K562 (cell line): Measurements from ENCODE around the gene METTL15. TPM values are rescaled to one million over a fixed set of nuclear protein-coding genes. Genes with fewer than 3 reads are reported as not detected.

Experiments used
- ATAC-seq: fragments of 200-7000 bp; cut with Tn5 transposase; 3 replicates; pipeline ENCODE4 v1.9.1; 2020; ENCODE audit warnings: moderate library complexity
- BruUV-seq: library from RNA; stranded (reverse); fragments of 400-500 nt; replicated peaks from 2 replicates; lab custom pipeline; 2021; lab: Mats Ljungman, UMichigan
- CTCF ChIA-PET: fragments of 300-600 bp; formaldehyde crosslinking; extraction: SDS; loops from one replicate; lab custom pipeline; 2021; ENCODE audit warnings: low intra/inter-chr PET ratio; lab: Yijun Ruan, JAX
- POLR2A ChIA-PET: fragments of 300-600, 350-650 bp; sonication (Branson Sonifier 250); formaldehyde crosslinking; extraction: SDS; loops from one replicate; lab custom pipeline; 2021; ENCODE audit warnings: antibody characterized with exemption, inconsistent platforms; lab: Yijun Ruan, JAX
- DNase-seq, 4 experiments: peaks; one replicate each; pipeline versions ENCODE4 v3.0.0 to v3.0.0-alpha.2; 2011 to 2018; ENCODE audit warnings: low spot score in 3 of 4, mixed read lengths in 3 of 4; ENCODE audit errors: extremely low read depth in 1 of 4
- FAIRE-seq: peaks from 2 replicates; lab custom pipeline; 2011; peaks lifted over from hg19 to GRCh38; lab: Jason Lieb, UNC
- H2AFZ ChIP-seq: 2 replicates; pipeline ENCODE4 v1.6.0; 2011; ENCODE audit warnings: low read depth, low read length, control low read depth, inconsistent platforms
- H3K27ac ChIP-seq: fragments of 200-600 bp; 3 replicates; pipeline ENCODE4 v1.8.0; 2011; ENCODE audit warnings: low read depth, mild to moderate bottlenecking, control low read depth, inconsistent platforms, low read length, moderate library complexity, mixed read lengths; ENCODE audit errors: extremely low read depth
- H3K27me3 ChIP-seq, 2 experiments: fragments of 300-600 bp in 1 of 2; 2 replicates in 1 of 2; 3 replicates in 1 of 2; pipeline versions ENCODE4 v1.6.0 to v1.8.0; 2011; ENCODE audit warnings: inconsistent platforms in 2 of 2, low read length in 2 of 2, mild to moderate bottlenecking in 1 of 2, mixed read lengths in 1 of 2, moderate library complexity in 1 of 2; ENCODE audit not compliant: control insufficient read depth in 2 of 2, insufficient read depth in 2 of 2
- H3K36me3 ChIP-seq: fragments of 300-600 bp; 3 replicates; pipeline ENCODE4 v1.8.0; 2011; ENCODE audit warnings: mild to moderate bottlenecking, low read length, inconsistent platforms; ENCODE audit not compliant: control insufficient read depth, insufficient read depth
- H3K4me1 ChIP-seq, 2 experiments: fragments of 200-600 bp in 1 of 2; replicated peaks in 1 of 2; 2 replicates in 1 of 2; 3 replicates in 1 of 2; pipeline versions ENCODE4 v1.5.1 to v1.8.0; 2011; ENCODE audit warnings: inconsistent platforms in 2 of 2, low read length in 2 of 2, mild to moderate bottlenecking in 1 of 2, mixed read lengths in 1 of 2, moderate library complexity in 1 of 2; ENCODE audit not compliant: control insufficient read depth in 2 of 2, insufficient read depth in 2 of 2
- H3K4me2 ChIP-seq: 2 replicates; pipeline ENCODE4 v1.6.1; 2011; ENCODE audit warnings: low read length, control low read depth, inconsistent platforms, mixed read lengths; ENCODE audit not compliant: insufficient read depth
- H3K4me3 ChIP-seq: fragments of 200-600 bp; sonication (generic), shearing (Covaris generic); 2 replicates; pipeline ENCODE4 v1.5.1; 2016; ENCODE audit warnings: control low read depth, inconsistent platforms
- H3K79me2 ChIP-seq: fragments of 200-600 bp; 3 replicates; pipeline ENCODE4 v1.8.0; 2011; ENCODE audit warnings: low read length, inconsistent platforms; ENCODE audit not compliant: control insufficient read depth, insufficient read depth
- H3K9ac ChIP-seq, 2 experiments: 2 replicates each; pipeline versions ENCODE4 v1.6.0 to v1.6.1; 2011; ENCODE audit warnings: low read depth in 2 of 2, low read length in 2 of 2, control low read depth in 1 of 2, inconsistent platforms in 1 of 2, mild to moderate bottlenecking in 1 of 2, mixed read lengths in 1 of 2; ENCODE audit not compliant: insufficient read depth in 1 of 2
- H3K9me1 ChIP-seq: one replicate; pipeline ENCODE4 v1.6.0; 2011; ENCODE audit warnings: inconsistent platforms, mild to moderate bottlenecking, low read length, moderate library complexity; ENCODE audit not compliant: control insufficient read depth, insufficient read depth
- H3K9me3 ChIP-seq: replicated peaks from 2 replicates; pipeline ENCODE4 v1.5.1; 2011; ENCODE audit warnings: low read depth, low read length, inconsistent platforms; ENCODE audit not compliant: control insufficient read depth, insufficient read depth
- H4K20me1 ChIP-seq: replicated peaks from 2 replicates; pipeline ENCODE4 v1.6.1; 2011; ENCODE audit warnings: low read length, inconsistent platforms, mixed read lengths; ENCODE audit not compliant: control insufficient read depth, insufficient read depth
- DDX20 ChIP-seq: fragments of 450-650 bp; IDR thresholded peaks from 2 replicates; pipeline ENCODE4 v1.6.1; 2016; ENCODE audit warnings: missing genetic modification characterization, low read depth, mild to moderate bottlenecking, missing compliant biosample characterization, moderate library complexity
- E2F4 ChIP-seq: sonication (generic); formaldehyde crosslinking; IDR thresholded peaks from 2 replicates; pipeline ENCODE4 v1.8.0; 2022; ENCODE audit warnings: mild to moderate bottlenecking, low read depth, missing genetic modification reagents
- KLF1 ChIP-seq: fragments of 450-650 bp; IDR thresholded peaks from 2 replicates; pipeline ENCODE4 v1.6.1; 2016; ENCODE audit warnings: missing genetic modification characterization, missing compliant biosample characterization
- NFE2L1 ChIP-seq: fragments of 450-650 bp; IDR thresholded peaks from 2 replicates; pipeline ENCODE4 v1.6.1; 2016; ENCODE audit warnings: missing genetic modification characterization, low read depth, mild to moderate bottlenecking, missing compliant biosample characterization, moderate library complexity, borderline replicate concordance
- PCBP1 ChIP-seq: fragments of 200-400 bp; formaldehyde crosslinking; IDR thresholded peaks from 2 replicates; pipeline ENCODE4 v1.6.1; 2018; ENCODE audit warnings: mild to moderate bottlenecking, low read depth, low read length; ENCODE audit not compliant: poor library complexity, severe bottlenecking
- RBM25 ChIP-seq: fragments of 200-400 bp; formaldehyde crosslinking; IDR thresholded peaks from 2 replicates; pipeline ENCODE4 v1.6.1; 2018; ENCODE audit warnings: low read length, low read depth, moderate library complexity; ENCODE audit not compliant: severe bottlenecking
- SMARCA4 ChIP-seq: fragments of 450-650 bp; IDR thresholded peaks from 2 replicates; pipeline ENCODE4 v1.6.1; 2016
- SRSF1 ChIP-seq: fragments of 200-400 bp; formaldehyde crosslinking; IDR thresholded peaks from 2 replicates; pipeline ENCODE4 v1.6.1; 2017; ENCODE audit warnings: mild to moderate bottlenecking, low read depth, low read length, moderate library complexity
- SRSF7 ChIP-seq: fragments of 200-400 bp; formaldehyde crosslinking; optimal IDR thresholded peaks from 2 replicates; pipeline ENCODE3; 2017; ENCODE audit warnings: mild to moderate bottlenecking, low read depth, low read length
- XRCC3 ChIP-seq: fragments of 450-650 bp; IDR thresholded peaks from 2 replicates; pipeline ENCODE4 v1.6.1; 2017; ENCODE audit warnings: mild to moderate bottlenecking, moderate library complexity
- ZFX ChIP-seq: sonication (generic); formaldehyde crosslinking; IDR thresholded peaks from 2 replicates; pipeline ENCODE4 v1.8.0; 2022; ENCODE audit warnings: mild to moderate bottlenecking, missing genetic modification reagents, moderate library complexity
- ZNF217 ChIP-seq: sonication (generic); formaldehyde crosslinking; IDR thresholded peaks from 2 replicates; pipeline ENCODE4 v1.8.0; 2022; ENCODE audit warnings: mild to moderate bottlenecking, missing genetic modification reagents
- ZNF354B ChIP-seq: fragments of 250-450 bp; sonication (Bioruptor Pico); IDR thresholded peaks from 2 replicates; pipeline ENCODE4 v1.4.0; 2020
- in situ Hi-C: fragments of 300-500 bp; cut with MboI; formaldehyde crosslinking; loops from 4 replicates; pipeline ENCODE4 v1.15.0; 2018; ENCODE audit warnings: inconsistent platforms, mixed read lengths
- intact Hi-C: fragments of 100-400 bp; cut with micrococcal nuclease; formaldehyde crosslinking; loops from 2 replicates; pipeline ENCODE4 v1.14.2; 2022
- polyA plus RNA-seq, 8 experiments: library from polyadenylated mRNA; depleted of rRNA in 4 of 8; stranded (reverse) in 5 of 8; unstranded in 3 of 8; fragments of >200 nt; fragmentation: Nextera tagmentation in 2 of 8; fragmentation: Illumina TruSeq in 1 of 8; extraction: Ambion mirVana in 2 of 8; extraction: Trizol in 1 of 8; gene quantifications; 2 replicates each; pipeline versions ENCODE4 v1.2.1 to v1.2.3, GENCODE V29; 2011 to 2014; ENCODE audit warnings: inconsistent platforms in 1 of 8, missing spikeins in 1 of 8
- total RNA-seq, 7 experiments: library from RNA; depleted of rRNA in 6 of 7; stranded (reverse); fragments of >200 nt in 6 of 7; fragmentation: Illumina TruSeq in 2 of 7; extraction: Trizol in 2 of 7; gene quantifications; 2 replicates each; pipeline versions ENCODE4 v1.2.1 to v1.2.3, GENCODE V29; 2011 to 2021; ENCODE audit warnings: low replicate concordance in 1 of 7
- TF ChIP-seq, protein P1 (sequence below): fragments of 450-650 bp; IDR thresholded peaks from 2 replicates; pipeline ENCODE4 v1.6.1; 2017; ENCODE audit warnings: antibody characterized with exemption, mild to moderate bottlenecking

The METTL15 gene
- total and polyA plus RNA-seq, 9 of the 15 experiments (the other 6 are each of a cell fraction or from before 2014, with no cell fraction given) = 10.7 to 21.7 (median 15.9) TPM

DNA sequence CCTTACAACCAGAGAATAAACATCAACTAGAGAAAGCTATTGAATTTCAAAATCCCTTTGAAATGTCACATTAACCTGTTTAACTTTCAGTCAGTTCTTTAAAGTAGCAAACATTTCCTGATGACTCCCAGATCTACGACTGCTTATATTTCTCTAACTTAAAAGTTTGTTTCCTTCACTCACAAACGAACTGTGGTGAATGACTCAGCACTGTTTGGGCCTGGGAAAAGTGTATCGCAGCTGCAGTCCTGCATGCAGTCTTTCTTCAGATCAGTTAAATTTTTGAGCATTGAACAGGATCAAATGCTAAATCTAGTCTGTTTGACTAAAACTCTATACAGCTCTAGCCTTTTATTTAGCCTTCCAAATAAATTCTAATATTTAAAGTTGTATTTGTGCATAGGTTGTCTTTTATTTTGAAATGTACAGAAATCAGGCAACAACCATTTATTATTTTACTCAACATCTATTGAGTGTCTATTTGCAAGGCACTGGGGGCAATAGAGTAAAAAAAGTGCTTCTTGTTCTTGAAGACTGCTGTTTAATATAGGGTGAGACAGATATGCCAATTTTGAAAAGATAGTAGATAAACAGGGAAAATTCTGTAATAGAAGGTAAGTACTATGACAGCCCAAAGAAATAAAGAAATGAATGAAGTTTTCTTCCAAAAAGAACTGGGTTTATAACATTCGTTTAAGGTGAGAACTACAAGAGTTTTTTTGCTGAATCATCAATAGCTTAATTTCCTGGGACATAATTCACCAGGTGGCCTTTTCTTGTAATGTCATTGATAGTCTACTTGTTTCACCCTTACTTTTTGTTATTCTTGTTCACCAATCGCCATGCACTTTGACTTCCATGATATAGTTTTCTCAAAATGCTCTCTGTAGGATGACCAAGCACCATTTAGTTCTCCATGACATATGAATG, 235.4 kb downstream of the METTL15 start (continued):
- TF ChIP-seq, protein P1, sequence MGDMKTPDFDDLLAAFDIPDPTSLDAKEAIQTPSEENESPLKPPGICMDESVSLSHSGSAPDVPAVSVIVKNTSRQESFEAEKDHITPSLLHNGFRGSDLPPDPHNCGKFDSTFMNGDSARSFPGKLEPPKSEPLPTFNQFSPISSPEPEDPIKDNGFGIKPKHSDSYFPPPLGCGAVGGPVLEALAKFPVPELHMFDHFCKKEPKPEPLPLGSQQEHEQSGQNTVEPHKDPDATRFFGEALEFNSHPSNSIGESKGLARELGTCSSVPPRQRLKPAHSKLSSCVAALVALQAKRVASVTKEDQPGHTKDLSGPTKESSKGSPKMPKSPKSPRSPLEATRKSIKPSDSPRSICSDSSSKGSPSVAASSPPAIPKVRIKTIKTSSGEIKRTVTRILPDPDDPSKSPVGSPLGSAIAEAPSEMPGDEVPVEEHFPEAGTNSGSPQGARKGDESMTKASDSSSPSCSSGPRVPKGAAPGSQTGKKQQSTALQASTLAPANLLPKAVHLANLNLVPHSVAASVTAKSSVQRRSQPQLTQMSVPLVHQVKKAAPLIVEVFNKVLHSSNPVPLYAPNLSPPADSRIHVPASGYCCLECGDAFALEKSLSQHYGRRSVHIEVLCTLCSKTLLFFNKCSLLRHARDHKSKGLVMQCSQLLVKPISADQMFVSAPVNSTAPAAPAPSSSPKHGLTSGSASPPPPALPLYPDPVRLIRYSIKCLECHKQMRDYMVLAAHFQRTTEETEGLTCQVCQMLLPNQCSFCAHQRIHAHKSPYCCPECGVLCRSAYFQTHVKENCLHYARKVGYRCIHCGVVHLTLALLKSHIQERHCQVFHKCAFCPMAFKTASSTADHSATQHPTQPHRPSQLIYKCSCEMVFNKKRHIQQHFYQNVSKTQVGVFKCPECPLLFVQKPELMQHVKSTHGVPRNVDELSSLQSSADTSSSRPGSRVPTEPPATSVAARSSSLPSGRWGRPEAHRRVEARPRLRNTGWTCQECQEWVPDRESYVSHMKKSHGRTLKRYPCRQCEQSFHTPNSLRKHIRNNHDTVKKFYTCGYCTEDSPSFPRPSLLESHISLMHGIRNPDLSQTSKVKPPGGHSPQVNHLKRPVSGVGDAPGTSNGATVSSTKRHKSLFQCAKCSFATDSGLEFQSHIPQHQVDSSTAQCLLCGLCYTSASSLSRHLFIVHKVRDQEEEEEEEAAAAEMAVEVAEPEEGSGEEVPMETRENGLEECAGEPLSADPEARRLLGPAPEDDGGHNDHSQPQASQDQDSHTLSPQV = 0 out of 2 replicates have a peak, but pooled peaks have one; percentile 29
- TF ChIP-seq ZFX (no peak), SMARCA4 (peak; percentile 68), XRCC3 (no peak), NFE2L1 (tag) (peak; percentile 92)
- TF ChIP-seq, all 486 proteins: peak for 19

DNA sequence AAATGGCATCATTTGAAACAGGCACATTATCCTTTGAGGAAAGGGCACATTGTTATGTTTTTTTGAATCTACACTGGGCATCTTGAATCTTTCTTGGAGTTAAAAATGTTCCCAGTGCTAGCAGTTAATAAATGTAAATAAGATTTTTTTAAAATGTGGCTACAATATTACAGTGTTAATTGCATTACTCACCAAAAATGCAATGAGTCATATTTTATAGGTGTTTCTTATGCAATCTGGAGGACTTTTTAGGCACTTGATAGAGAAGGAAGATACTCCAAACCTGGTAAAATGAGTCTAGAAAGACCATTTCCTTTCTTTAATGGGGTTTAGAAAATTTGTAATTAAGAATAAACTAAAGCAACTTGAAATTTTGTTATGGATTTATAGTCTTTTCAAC, 238.0 kb downstream of the METTL15 start:
- ChIA-PET POLR2A (no interaction called here), CTCF (no interaction called here)
- intact Hi-C loops = no loop called here
- DNase-seq (no peak), ATAC-seq (no peak), FAIRE-seq (no peak)
- H3K4me1 ChIP-seq = peaks cover 0 to 10% of the 10 kb centered on the region in 2 experiments; a peak in 2 of 5 replicates
- no peak overlapping the region for H3K27ac ChIP-seq
- H3K9me3 ChIP-seq = no peaks in the 10 kb centered on the region
- H3K79me2 ChIP-seq = no peaks in the 10 kb centered on the region
- in situ Hi-C loops = no loop called here
- H3K9me1 ChIP-seq = no peaks in the 10 kb centered on the region
- H3K9ac ChIP-seq = no peak overlapping the region
- H3K4me3 ChIP-seq = no peak overlapping the region
- no peaks in the 10 kb centered on the region for H4K20me1 ChIP-seq
- no peak overlapping the region for H3K4me2 ChIP-seq
- no TSS peak for BruUV-seq
- no peak overlapping the region for H2AFZ ChIP-seq
- H3K36me3 ChIP-seq = no peaks in the 10 kb centered on the region
- H3K27me3 ChIP-seq = no peaks in the 10 kb centered on the region
- TF ChIP-seq E2F4 (no peak), PCBP1 (no peak), SRSF7 (no peak), KLF1 (tag) (no peak), ZNF217 (CRISPR knock-in tag) (no peak), ZNF354B (CRISPR knock-in tag) (no peak), RBM25 (no peak), DDX20 (no peak), SRSF1 (no peak)
